Loucy (cell line): ENCODE results near the gene RBMS3.

Experiments
- CTCF ChIP-seq: fragments of 200-600 bp; sonication (generic); conservative IDR thresholded peaks from 2 replicates; pipeline ENCODE4 v1.5.1; 2014; ENCODE audit warnings: mild to moderate bottlenecking, antibody characterized with exemption, low read length
- EZH2phosphoT487 ChIP-seq: fragments of 200-600 bp; IDR thresholded peaks from 2 replicates; pipeline ENCODE4 v1.6.1; 2018; ENCODE audit warnings: antibody characterized with exemption, mild to moderate bottlenecking, moderate library complexity, borderline replicate concordance

DNA sequence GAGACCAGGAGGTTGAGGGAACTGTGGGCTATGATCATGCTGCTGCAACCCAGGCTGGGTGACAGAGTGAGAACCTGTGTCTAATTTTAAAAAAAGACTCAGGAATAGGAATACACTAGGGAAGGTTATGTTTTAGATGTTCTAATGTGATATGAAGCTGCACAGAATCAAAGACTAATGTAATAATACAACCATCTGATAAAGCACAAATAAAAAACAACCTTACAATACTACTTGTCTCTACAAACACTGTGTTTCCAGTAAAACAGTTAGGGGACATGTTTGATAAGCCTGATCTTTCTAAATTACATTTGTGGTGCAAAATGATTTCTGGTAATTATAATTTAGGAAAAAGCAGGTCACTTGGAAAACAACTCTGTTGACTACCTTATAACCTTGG, 56.7 kb downstream of the RBMS3 start:
- TF ChIP-seq CTCF (no peak), EZH2phosphoT487 (no peak)
